ENCODE results near the gene IFNGR2.

DNA sequence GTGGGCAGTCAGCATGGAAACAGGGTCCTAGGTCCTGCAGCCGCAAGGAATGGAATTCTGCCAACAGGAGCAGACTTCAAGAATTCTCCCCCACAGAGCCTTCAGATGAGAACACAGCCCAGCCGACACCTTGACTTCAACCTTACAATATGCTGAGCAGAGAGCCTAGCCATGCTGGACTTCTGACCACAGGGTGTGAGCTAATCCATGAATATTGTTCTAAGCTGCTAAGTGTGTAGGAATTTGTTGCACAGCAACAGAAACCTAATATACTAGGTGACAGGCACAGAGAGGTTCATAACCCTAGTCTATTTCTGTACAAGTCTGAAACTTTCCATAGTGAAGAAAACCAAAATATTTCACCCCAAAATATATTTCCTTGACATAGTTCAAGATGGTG lies 32.9 kb upstream of the IFNGR2 start:
- TF ChIP-seq, protein P1, sequence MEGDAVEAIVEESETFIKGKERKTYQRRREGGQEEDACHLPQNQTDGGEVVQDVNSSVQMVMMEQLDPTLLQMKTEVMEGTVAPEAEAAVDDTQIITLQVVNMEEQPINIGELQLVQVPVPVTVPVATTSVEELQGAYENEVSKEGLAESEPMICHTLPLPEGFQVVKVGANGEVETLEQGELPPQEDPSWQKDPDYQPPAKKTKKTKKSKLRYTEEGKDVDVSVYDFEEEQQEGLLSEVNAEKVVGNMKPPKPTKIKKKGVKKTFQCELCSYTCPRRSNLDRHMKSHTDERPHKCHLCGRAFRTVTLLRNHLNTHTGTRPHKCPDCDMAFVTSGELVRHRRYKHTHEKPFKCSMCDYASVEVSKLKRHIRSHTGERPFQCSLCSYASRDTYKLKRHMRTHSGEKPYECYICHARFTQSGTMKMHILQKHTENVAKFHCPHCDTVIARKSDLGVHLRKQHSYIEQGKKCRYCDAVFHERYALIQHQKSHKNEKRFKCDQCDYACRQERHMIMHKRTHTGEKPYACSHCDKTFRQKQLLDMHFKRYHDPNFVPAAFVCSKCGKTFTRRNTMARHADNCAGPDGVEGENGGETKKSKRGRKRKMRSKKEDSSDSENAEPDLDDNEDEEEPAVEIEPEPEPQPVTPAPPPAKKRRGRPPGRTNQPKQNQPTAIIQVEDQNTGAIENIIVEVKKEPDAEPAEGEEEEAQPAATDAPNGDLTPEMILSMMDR (conservative IDR thresholded peaks at IDR 0.05; ENCODE audit: low read depth, low read length), result no peak
- TF ChIP-seq POLR2A (IDR thresholded peaks at IDR 0.05; ENCODE audit: low read depth, low read length) (no peak), RAD21 (IDR thresholded peaks at IDR 0.05; ENCODE audit: low read length) (no peak), MXI1 (IDR thresholded peaks at IDR 0.05; ENCODE audit: borderline replicate concordance, low read depth, low read length) (no peak), BHLHE40 (IDR thresholded peaks at IDR 0.05; ENCODE audit: low read depth, low read length) (no peak), RCOR1 (IDR thresholded peaks at IDR 0.05; ENCODE audit: insufficient replicate concordance, low read length) (no peak), MAFK (IDR thresholded peaks at IDR 0.05; ENCODE audit: low read depth, low read length) (no peak), NFE2L2 (IDR thresholded peaks at IDR 0.05; ENCODE audit: low read depth, low read length) (no peak), MAZ (IDR thresholded peaks at IDR 0.05; ENCODE audit: borderline replicate concordance, low read depth, low read length) (no peak), CHD1 (IDR thresholded peaks at IDR 0.05; ENCODE audit: low read depth, low read length) (no peak)
- TF ChIP-seq, protein P2, sequence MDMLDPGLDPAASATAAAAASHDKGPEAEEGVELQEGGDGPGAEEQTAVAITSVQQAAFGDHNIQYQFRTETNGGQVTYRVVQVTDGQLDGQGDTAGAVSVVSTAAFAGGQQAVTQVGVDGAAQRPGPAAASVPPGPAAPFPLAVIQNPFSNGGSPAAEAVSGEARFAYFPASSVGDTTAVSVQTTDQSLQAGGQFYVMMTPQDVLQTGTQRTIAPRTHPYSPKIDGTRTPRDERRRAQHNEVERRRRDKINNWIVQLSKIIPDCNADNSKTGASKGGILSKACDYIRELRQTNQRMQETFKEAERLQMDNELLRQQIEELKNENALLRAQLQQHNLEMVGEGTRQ (IDR thresholded peaks at IDR 0.05; ENCODE audit: low read depth, low read length), result no peak
- TF ChIP-seq, protein P3, sequence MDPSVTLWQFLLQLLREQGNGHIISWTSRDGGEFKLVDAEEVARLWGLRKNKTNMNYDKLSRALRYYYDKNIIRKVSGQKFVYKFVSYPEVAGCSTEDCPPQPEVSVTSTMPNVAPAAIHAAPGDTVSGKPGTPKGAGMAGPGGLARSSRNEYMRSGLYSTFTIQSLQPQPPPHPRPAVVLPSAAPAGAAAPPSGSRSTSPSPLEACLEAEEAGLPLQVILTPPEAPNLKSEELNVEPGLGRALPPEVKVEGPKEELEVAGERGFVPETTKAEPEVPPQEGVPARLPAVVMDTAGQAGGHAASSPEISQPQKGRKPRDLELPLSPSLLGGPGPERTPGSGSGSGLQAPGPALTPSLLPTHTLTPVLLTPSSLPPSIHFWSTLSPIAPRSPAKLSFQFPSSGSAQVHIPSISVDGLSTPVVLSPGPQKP (IDR thresholded peaks at IDR 0.05; ENCODE audit: borderline replicate concordance, low read depth, low read length), result no peak
